22Rv1 (cell line): ENCODE results near the gene PGLYRP1.

ENCODE experiments used
- H3K27ac ChIP-seq: fragments of 450-650 bp; 2 replicates; pipeline ENCODE4 v1.5.1; 2017
- CTCF ChIP-seq: fragments of 450-650 bp; IDR thresholded peaks from 2 replicates; pipeline ENCODE4 v1.5.1; 2017; ENCODE audit warnings: mild to moderate bottlenecking
- ZFX ChIP-seq: fragments of 450-650 bp; IDR thresholded peaks from 2 replicates; pipeline ENCODE4 v1.6.1; 2017; ENCODE audit warnings: antibody characterized with exemption, borderline replicate concordance

Gene PGLYRP1

GRCh38 chr19:46031781-46032596 is 9.1 kb upstream of the PGLYRP1 start:
- TF ChIP-seq CTCF = no peak
- TF ChIP-seq ZFX = no peak
- H3K27ac ChIP-seq = no peak overlapping the region

- H3K27ac ChIP-seq = no peak overlapping the region
- no peak for TF ChIP-seq CTCF
- no peak for TF ChIP-seq ZFX
These were observed 8.1 kb upstream of the PGLYRP1 start for GRCh38 chr19:46030812-46031550.

- H3K27ac ChIP-seq = no peak overlapping the region
- TF ChIP-seq CTCF (no peak), ZFX (no peak)
These were observed 3.0 kb upstream of the PGLYRP1 start for GRCh38 chr19:46025835-46026234.

- TF ChIP-seq CTCF (no peak), ZFX (no peak)
- no peak overlapping the region for H3K27ac ChIP-seq
These were observed 492 bp upstream of the PGLYRP1 start for GRCh38 chr19:46023311-46023779.

- H3K27ac ChIP-seq = no peak overlapping the region
- no peak for TF ChIP-seq ZFX
These were observed 807 bp downstream of the PGLYRP1 start for GRCh38 chr19:46022061-46022430.

- TF ChIP-seq CTCF (no peak), ZFX (no peak)
- no peak overlapping the region for H3K27ac ChIP-seq
These were observed 1.3 kb downstream of the PGLYRP1 start for GRCh38 chr19:46021531-46022041.

- H3K27ac ChIP-seq = no peak overlapping the region
- TF ChIP-seq ZFX (no peak), CTCF (no peak)
These were observed 2.1 kb downstream of the PGLYRP1 start for GRCh38 chr19:46020819-46021125.
